Activated CD4-positive, alpha-beta T cell treated with anti-CD3 and anti-CD28 coated beads, Interleukin-2, amount 10 ng/mL, durations not matched to agents 7 days and 5 days (primary cell): ENCODE data around the gene MYO1F. TPM values are rescaled to one million over a fixed set of nuclear protein-coding genes. Genes with fewer than 3 reads are reported as not detected.

Experiments
- CTCF ChIA-PET: fragments of 350-600 bp; sonication (Branson Sonifier 250); formaldehyde crosslinking; loops from one replicate; lab custom pipeline; 2021; ENCODE audit warnings: antibody characterized with exemption; lab: Charles Lee
- POLR2A ChIA-PET: fragments of 350-600 bp; sonication (Branson Sonifier 250); formaldehyde crosslinking; loops from one replicate; lab custom pipeline; 2021; ENCODE audit warnings: antibody characterized with exemption; lab: Charles Lee
- DNase-seq: peaks from one replicate; pipeline ENCODE4 v3.0.0-alpha.2; 2020
- H3K27ac Mint-ChIP-seq: one replicate; pipeline ENCODE4 v1.8.0; 2021; ENCODE audit warnings: mild to moderate bottlenecking, moderate library complexity, mixed read lengths
- H3K27me3 Mint-ChIP-seq: one replicate; pipeline ENCODE4 v1.8.0; 2021; ENCODE audit warnings: mixed read lengths
- H3K36me3 Mint-ChIP-seq: one replicate; pipeline ENCODE4 v1.8.0; 2021; ENCODE audit warnings: low read depth, mixed read lengths
- H3K4me1 Mint-ChIP-seq: one replicate; pipeline ENCODE4 v1.8.0; 2021; ENCODE audit warnings: mixed read lengths
- H3K4me3 Mint-ChIP-seq: one replicate; pipeline ENCODE4 v1.8.0; 2021; ENCODE audit warnings: mild to moderate bottlenecking, moderate library complexity, mixed read lengths
- H3K9me3 Mint-ChIP-seq: one replicate; pipeline ENCODE4 v1.8.0; 2021; ENCODE audit warnings: mixed read lengths
- total RNA-seq, 2 experiments: library from RNA; stranded (reverse); gene quantifications; one replicate each; pipeline ENCODE4 v1.2.3, GENCODE V29; 2021

The MYO1F gene
- total RNA-seq, 2 experiments from 2014 or later, result 359 to 366 TPM

GRCh38 chr19:8506402-8506957, 70.8 kb downstream of the MYO1F start:
- peaks cover 9% of the 10 kb centered on the region for H3K36me3 Mint-ChIP-seq
- no peaks in the 10 kb centered on the region for H3K9me3 Mint-ChIP-seq
- peaks cover 35% of the 10 kb centered on the region for H3K4me1 Mint-ChIP-seq
- H3K27me3 Mint-ChIP-seq, result no peaks in the 10 kb centered on the region
- H3K27ac Mint-ChIP-seq, result peak overlapping the region; percentile 56
- ChIA-PET CTCF (interaction anchor here (1.0 to 1.7 kb wide), 5 partner anchors 8 to 86 kb away, joined by 3 to 6 read pairs (median 4); partner anchors contain the start of gene ZNF414), POLR2A (no interaction called here)
- peak overlapping the region; percentile 78 for H3K4me3 Mint-ChIP-seq
- DNase-seq, result no peak

GRCh38 chr19:8505680-8506401, 71.4 kb downstream of the MYO1F start:
- no peaks in the 10 kb centered on the region for H3K27me3 Mint-ChIP-seq
- H3K4me3 Mint-ChIP-seq, result peak overlapping the region; percentile 78
- peak; percentile 65 for DNase-seq
- H3K9me3 Mint-ChIP-seq, result no peaks in the 10 kb centered on the region
- ChIA-PET POLR2A (interaction anchor here (1.9 kb wide), 1 partner anchor 8 kb away, joined by 6 read pairs; the partner anchor contains the start of gene ZNF414), CTCF (interaction anchor here (0.8 to 1.9 kb wide), 9 partner anchors 8 to 93 kb away, joined by 3 to 8 read pairs (median 4); partner anchors contain the start of genes MARCHF2 and ZNF414)
- H3K4me1 Mint-ChIP-seq, result peaks cover 38% of the 10 kb centered on the region
- H3K36me3 Mint-ChIP-seq, result peaks cover 7% of the 10 kb centered on the region
- peak overlapping the region; percentile 86 for H3K27ac Mint-ChIP-seq

- Mint-ChIP-seq H3K36me3 (peaks cover 7% of the 10 kb centered on the region), H3K27me3 (no peaks in the 10 kb centered on the region), H3K9me3 (no peaks in the 10 kb centered on the region), H3K4me3 (peak overlapping the region; percentile 41), H3K4me1 (peaks cover 45% of the 10 kb centered on the region), H3K27ac (peak overlapping the region; percentile 80)
- ChIA-PET POLR2A (interaction anchor here (1.9 kb wide), 1 partner anchor 9 kb away, joined by 6 read pairs; the partner anchor contains the start of gene ZNF414), CTCF (interaction anchor here (1.1 to 1.9 kb wide), 6 partner anchors 9 to 92 kb away, joined by 4 to 8 read pairs (median 4); partner anchors contain the start of genes MARCHF2 and ZNF414)
- DNase-seq, result no peak
Observed at GRCh38 chr19:8504919-8505318, 72.3 kb downstream of the MYO1F start.

GRCh38 chr19:8504171-8504570, 73.1 kb downstream of the MYO1F start:
- ChIA-PET POLR2A (interaction anchor here (1.9 kb wide), 1 partner anchor 9 kb away, joined by 6 read pairs; the partner anchor contains the start of gene ZNF414), CTCF (interaction anchor here (0.7 to 1.9 kb wide), 3 partner anchors 17 to 190 kb away, joined by 3 to 8 read pairs (median 3); partner anchors contain the start of genes NDUFA7 and RPS28)
- DNase-seq, result no peak
- no peaks in the 10 kb centered on the region for H3K27me3 Mint-ChIP-seq
- peak overlapping the region; percentile 25 for H3K27ac Mint-ChIP-seq
- H3K4me3 Mint-ChIP-seq, result no peak overlapping the region
- no peaks in the 10 kb centered on the region for H3K9me3 Mint-ChIP-seq
- peaks cover 4% of the 10 kb centered on the region for H3K36me3 Mint-ChIP-seq
- peaks cover 46% of the 10 kb centered on the region for H3K4me1 Mint-ChIP-seq

- no peak for DNase-seq
- POLR2A ChIA-PET, result no interaction called here
- H3K27ac Mint-ChIP-seq, result peak overlapping the region; percentile 42
- no peaks in the 10 kb centered on the region for H3K27me3 Mint-ChIP-seq
- no peaks in the 10 kb centered on the region for H3K9me3 Mint-ChIP-seq
- CTCF ChIA-PET, result no interaction called here
- H3K4me3 Mint-ChIP-seq, result no peak overlapping the region
- peaks cover 46% of the 10 kb centered on the region for H3K4me1 Mint-ChIP-seq
- peaks cover 4% of the 10 kb centered on the region for H3K36me3 Mint-ChIP-seq
Observed at GRCh38 chr19:8503510-8503909, 73.7 kb downstream of the MYO1F start.

- no peaks in the 10 kb centered on the region for H3K27me3 Mint-ChIP-seq
- no peaks in the 10 kb centered on the region for H3K36me3 Mint-ChIP-seq
- ChIA-PET POLR2A (no interaction called here), CTCF (no interaction called here)
- peaks cover 46% of the 10 kb centered on the region for H3K4me1 Mint-ChIP-seq
- no peak for DNase-seq
- H3K27ac Mint-ChIP-seq, result no peak overlapping the region
- H3K4me3 Mint-ChIP-seq, result no peak overlapping the region
- H3K9me3 Mint-ChIP-seq, result no peaks in the 10 kb centered on the region
Observed at GRCh38 chr19:8501981-8502380, 75.3 kb downstream of the MYO1F start.

- Mint-ChIP-seq H3K36me3 (no peaks in the 10 kb centered on the region), H3K4me1 (peaks cover 44% of the 10 kb centered on the region), H3K27ac (peak overlapping the region; percentile 31), H3K27me3 (no peaks in the 10 kb centered on the region), H3K9me3 (no peaks in the 10 kb centered on the region), H3K4me3 (no peak overlapping the region)
- ChIA-PET CTCF (interaction anchor here (0.7 kb wide), 1 partner anchor 11 kb away, joined by 4 read pairs; no protein-coding TSS in a partner anchor), POLR2A (no interaction called here)
- no peak for DNase-seq
Observed at GRCh38 chr19:8501516-8501915, 75.7 kb downstream of the MYO1F start.

- H3K4me3 Mint-ChIP-seq, result no peak overlapping the region
- no peaks in the 10 kb centered on the region for H3K9me3 Mint-ChIP-seq
- H3K36me3 Mint-ChIP-seq, result no peaks in the 10 kb centered on the region
- ChIA-PET POLR2A (no interaction called here), CTCF (interaction anchor here (0.5 kb wide), 1 partner anchor 127 kb away, joined by 5 read pairs; no protein-coding TSS in a partner anchor)
- H3K27ac Mint-ChIP-seq, result peak overlapping the region; percentile 76
- no peaks in the 10 kb centered on the region for H3K27me3 Mint-ChIP-seq
- DNase-seq, result no peak
- peaks cover 43% of the 10 kb centered on the region for H3K4me1 Mint-ChIP-seq
Observed at GRCh38 chr19:8500158-8500557, 77.1 kb downstream of the MYO1F start.

GRCh38 chr19:8499048-8499833, 78.0 kb downstream of the MYO1F start:
- Mint-ChIP-seq H3K27ac (no peak overlapping the region), H3K9me3 (no peaks in the 10 kb centered on the region), H3K4me1 (peaks cover 44% of the 10 kb centered on the region), H3K27me3 (no peaks in the 10 kb centered on the region), H3K4me3 (no peak overlapping the region), H3K36me3 (no peaks in the 10 kb centered on the region)
- ChIA-PET POLR2A (no interaction called here), CTCF (interaction anchor here (0.9 kb wide), 1 partner anchor 10 kb away, joined by 3 read pairs; no protein-coding TSS in a partner anchor)
- DNase-seq, result no peak

- Mint-ChIP-seq H3K27ac (no peak overlapping the region), H3K27me3 (no peaks in the 10 kb centered on the region), H3K4me1 (peaks cover 44% of the 10 kb centered on the region), H3K9me3 (no peaks in the 10 kb centered on the region), H3K36me3 (no peaks in the 10 kb centered on the region), H3K4me3 (no peak overlapping the region)
- ChIA-PET POLR2A (no interaction called here), CTCF (interaction anchor here (0.7 to 1.1 kb wide), 3 partner anchors 11 to 20 kb away, joined by 3 to 4 read pairs (median 3); no protein-coding TSS in a partner anchor)
- DNase-seq, result no peak
Observed at GRCh38 chr19:8498295-8498694, 78.9 kb downstream of the MYO1F start.

GRCh38 chr19:8494158-8494557, 83.1 kb downstream of the MYO1F start:
- H3K9me3 Mint-ChIP-seq, result no peaks in the 10 kb centered on the region
- H3K36me3 Mint-ChIP-seq, result peaks cover 10% of the 10 kb centered on the region
- H3K27me3 Mint-ChIP-seq, result no peaks in the 10 kb centered on the region
- H3K4me3 Mint-ChIP-seq, result no peak overlapping the region
- peak overlapping the region; percentile 74 for H3K27ac Mint-ChIP-seq
- peaks cover 27% of the 10 kb centered on the region for H3K4me1 Mint-ChIP-seq
- CTCF ChIA-PET, result interaction anchor here (0.6 to 1.5 kb wide), 4 partner anchors 19 to 347 kb away, joined by 3 to 7 read pairs (median 3); partner anchors contain the start of genes RAB11B and ZNF414
- POLR2A ChIA-PET, result interaction anchor here (1.2 kb wide), 1 partner anchor 20 kb away, joined by 5 read pairs; the partner anchor contains the start of gene ZNF414
- DNase-seq, result no peak

- Mint-ChIP-seq H3K4me1 (peaks cover 48% of the 10 kb centered on the region), H3K27ac (no peak overlapping the region), H3K27me3 (no peaks in the 10 kb centered on the region), H3K9me3 (no peaks in the 10 kb centered on the region), H3K36me3 (peaks cover 31% of the 10 kb centered on the region), H3K4me3 (no peak overlapping the region)
- CTCF ChIA-PET, result no interaction called here
- DNase-seq, result no peak
- POLR2A ChIA-PET, result no interaction called here
Observed at GRCh38 chr19:8491574-8491973, 85.7 kb downstream of the MYO1F start.
